Measurements from ENCODE around the gene KHDRBS2. TPM values are rescaled to one million over a fixed set of nuclear protein-coding genes. Genes with fewer than 3 reads are reported as not detected.

The KHDRBS2 gene
- total and polyA plus RNA-seq, 2 of the 13 experiments (the other 11 are each of a cell fraction or from before 2014, with no cell fraction given) = not detected

- no peak for TF ChIP-seq POLR2G (IDR thresholded peaks at IDR 0.05; ENCODE audit: low read depth, low read length)
Observed at GRCh38 chr6:62217866-62218265, 68.2 kb downstream of the KHDRBS2 start (continued).

- intact Hi-C loops (cut with micrococcal nuclease; ENCODE audit: unreplicated experiment) (no loop called here), in situ Hi-C loops (cut with HindIII; ENCODE audit: extremely low pct_ligation_motif_present, low pct_unique_long_range_greater_than_20kb) (no loop called here)
- ATAC-seq (no peak), DNase-seq (ENCODE audit: low spot score) (no peak), FAIRE-seq (no peak)
- no peaks in the 10 kb centered on the region for H3K4me1 ChIP-seq (ENCODE audit: insufficient read depth, low read length)
- no peaks in the 10 kb centered on the region for H3K79me2 ChIP-seq (ENCODE audit: insufficient read depth, low read length)
- 0% methylated on average over 1 of the region's 1 CpG for WGBS (ENCODE audit: low lambda C conversion rate)
- ChIA-PET POLR2A (no interaction called here), CTCF (ENCODE audit: low intra/inter-chr PET ratio, low total read pairs) (no interaction called here)
- no peaks in the 10 kb centered on the region for H3K9me3 ChIP-seq (ENCODE audit: low read length)
- H3K4me3 ChIP-seq (replicated peaks in 1 of 3; ENCODE audit: insufficient read depth in 1 of 3, low read depth in 2 of 3, low read length in 3 of 3) = no peak overlapping the region
- TF ChIP-seq NR2F2 (IDR thresholded peaks at IDR 0.05; ENCODE audit: borderline replicate concordance, low read depth) = no peak
- no peak for TF ChIP-seq GABPB1 (CRISPR knock-in tag; IDR thresholded peaks at IDR 0.05)
- TF ChIP-seq STAG1 (CRISPR knock-in tag; IDR thresholded peaks at IDR 0.05) = no peak
- no peak for TF ChIP-seq ZNF776 (CRISPR knock-in tag; IDR thresholded peaks at IDR 0.05)
- TF ChIP-seq NRL (CRISPR knock-in tag; IDR thresholded peaks at IDR 0.05; ENCODE audit: borderline replicate concordance) = no peak
- TF ChIP-seq POGZ (CRISPR knock-in tag; IDR thresholded peaks at IDR 0.05) = no peak
- TF ChIP-seq MTERF4 (CRISPR knock-in tag; IDR thresholded peaks at IDR 0.05) = no peak
- no peak for TF ChIP-seq ATAD3A (CRISPR knock-in tag; IDR thresholded peaks at IDR 0.05)
- no peak for TF ChIP-seq ZNF331 (CRISPR knock-in tag; IDR thresholded peaks at IDR 0.05)
- no peak for TF ChIP-seq ZNF207 (IDR thresholded peaks at IDR 0.05; ENCODE audit: borderline replicate concordance)
- TF ChIP-seq NFE2L2 (IDR thresholded peaks at IDR 0.05; ENCODE audit: low read length) = no peak
- no peak for TF ChIP-seq ZNF3 (CRISPR knock-in tag; IDR thresholded peaks at IDR 0.05)
- no peak for TF ChIP-seq MED1 (CRISPR knock-in tag; IDR thresholded peaks at IDR 0.05)
- H3K27me3 ChIP-seq (ENCODE audit: control insufficient read depth in 1 of 2, insufficient read depth in 2 of 2, low read length in 2 of 2) = no peaks in the 10 kb centered on the region; a peak in 1 of 5 replicates
- H3K36me3 ChIP-seq (replicated peaks in 1 of 2; ENCODE audit: control insufficient read depth in 1 of 2, insufficient read depth in 2 of 2, low read length in 2 of 2) = no peaks in the 10 kb centered on the region
- H3K9ac ChIP-seq (ENCODE audit: insufficient read depth, low read depth, low read length) = no peak overlapping the region
- H3K4me2 ChIP-seq (ENCODE audit: low read depth, low read length) = no peak overlapping the region
- no peak overlapping the region for H2AFZ ChIP-seq (ENCODE audit: low read length)
- BruUV-seq (replicated peaks) = no TSS peak
- no peaks in the 10 kb centered on the region for H4K20me1 ChIP-seq (ENCODE audit: insufficient read depth, low read length)
- H3K27ac ChIP-seq (ENCODE audit: extremely low read length, insufficient read depth, low read length) = no peak overlapping the region
Observed at GRCh38 chr6:62202078-62202477, 83.9 kb downstream of the KHDRBS2 start.

Measured in HepG2 (cell line).